ENCODE measurements around the gene CLSTN3.
A peak's percentile ranks its signal among the peaks of the same experiment; 100 is the strongest.
"Not testable (repeated sequence)": the region's sequence is repeated elsewhere in the genome, so short reads cannot be mapped to it uniquely, and the experiment has no call there.

The CLSTN3 gene

DNA sequence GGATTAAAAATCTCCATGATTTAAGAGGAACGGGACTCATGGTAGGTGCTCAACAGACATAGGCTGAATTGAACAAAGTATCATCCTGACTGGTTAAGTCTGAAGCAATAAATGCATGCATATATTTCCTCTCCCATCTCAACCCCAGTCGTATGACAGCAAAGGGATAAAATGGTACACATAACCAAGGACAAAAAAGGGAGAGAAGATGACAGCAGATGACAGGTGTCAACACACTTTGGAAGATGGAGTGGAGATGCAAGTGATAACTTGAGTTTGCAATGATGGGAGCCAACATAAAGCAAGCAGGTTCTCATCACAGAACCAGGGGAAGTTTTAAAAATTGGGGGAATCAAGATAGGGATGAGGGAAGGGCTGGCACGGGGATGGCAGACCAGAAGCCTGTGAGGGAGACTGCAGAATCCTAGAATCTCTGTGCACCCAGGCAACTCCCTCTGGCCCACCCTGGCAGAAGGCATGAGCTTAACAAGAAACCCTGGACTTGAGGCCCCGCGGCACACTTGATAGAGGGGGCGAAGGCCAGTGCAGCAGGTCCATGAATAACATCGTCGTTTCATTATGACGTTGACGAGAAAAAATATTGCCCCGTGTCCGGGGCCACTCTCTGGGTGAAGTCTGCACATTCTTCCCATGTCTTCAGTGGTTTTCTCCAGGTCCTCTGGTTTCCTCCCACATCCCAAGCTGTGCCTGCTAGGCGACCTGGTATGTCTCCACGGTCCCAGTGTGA lies 26.2 kb upstream of the CLSTN3 start:
- DNase-seq (ENCODE audit: low read depth in 1 of 2, low spot score in 1 of 2) = no peak

DNA sequence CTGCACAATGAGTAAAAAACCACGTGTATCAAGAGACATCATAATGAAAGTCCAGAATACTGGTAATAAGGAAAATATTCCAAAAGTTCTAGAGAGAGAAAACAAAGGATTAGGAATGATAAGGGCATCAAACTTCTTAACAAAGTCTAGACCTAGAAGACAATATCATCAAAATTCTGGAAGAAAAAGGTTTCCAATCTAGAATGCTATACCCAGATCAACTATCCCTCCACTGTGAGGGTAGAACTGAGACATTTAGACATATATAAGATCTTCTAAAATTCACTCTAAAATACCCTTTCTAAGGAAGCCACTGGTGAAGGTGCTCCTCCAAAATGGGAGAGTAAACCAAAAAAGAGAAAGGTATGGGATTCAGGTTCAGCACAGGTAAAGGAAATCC lies 24.1 kb upstream of the CLSTN3 start:
- DNase-seq (ENCODE audit: low read depth in 1 of 2, low spot score in 1 of 2) = no peak

DNA sequence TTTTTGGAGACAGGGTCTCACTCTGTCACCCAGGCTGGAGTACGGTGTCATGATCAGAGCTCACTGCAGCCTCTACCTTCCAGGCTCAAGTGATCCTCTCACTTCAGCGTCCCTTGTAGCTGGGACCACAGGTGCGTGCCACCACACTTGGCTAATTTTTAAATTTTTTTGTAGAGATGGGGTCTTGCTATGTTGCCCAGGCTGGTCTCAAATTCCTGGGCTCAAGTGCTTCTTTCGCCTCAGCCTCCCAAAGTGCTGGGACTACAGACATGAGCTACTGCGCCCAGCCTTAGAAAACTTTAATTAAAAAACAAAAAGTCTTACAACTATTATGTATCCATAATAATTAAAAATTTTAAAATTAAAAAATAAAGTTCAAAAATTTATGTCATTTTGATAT lies 23.0 kb upstream of the CLSTN3 start:
- not testable (repeated sequence) for DNase-seq (ENCODE audit: low read depth in 1 of 2, low spot score in 1 of 2)

DNA sequence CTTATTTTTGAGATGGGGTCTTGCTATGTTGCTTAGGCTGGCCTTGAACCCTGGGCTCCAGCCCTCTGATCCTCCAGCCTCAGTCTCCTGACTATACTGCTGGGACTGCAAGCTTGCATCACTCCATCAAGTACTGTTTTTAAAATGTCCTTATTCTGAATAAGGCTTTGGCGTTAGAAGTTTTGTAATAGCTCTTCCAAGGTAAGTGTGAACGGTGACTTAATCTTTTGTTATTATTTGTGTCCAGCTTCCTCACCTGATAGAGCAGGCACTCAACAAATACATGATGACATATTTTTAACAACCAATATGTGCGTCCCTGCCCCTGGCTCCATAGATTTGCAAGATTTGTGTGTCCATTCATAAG lies 22.6 kb upstream of the CLSTN3 start:
- no peak for DNase-seq (ENCODE audit: low read depth in 1 of 2, low spot score in 1 of 2)

DNA sequence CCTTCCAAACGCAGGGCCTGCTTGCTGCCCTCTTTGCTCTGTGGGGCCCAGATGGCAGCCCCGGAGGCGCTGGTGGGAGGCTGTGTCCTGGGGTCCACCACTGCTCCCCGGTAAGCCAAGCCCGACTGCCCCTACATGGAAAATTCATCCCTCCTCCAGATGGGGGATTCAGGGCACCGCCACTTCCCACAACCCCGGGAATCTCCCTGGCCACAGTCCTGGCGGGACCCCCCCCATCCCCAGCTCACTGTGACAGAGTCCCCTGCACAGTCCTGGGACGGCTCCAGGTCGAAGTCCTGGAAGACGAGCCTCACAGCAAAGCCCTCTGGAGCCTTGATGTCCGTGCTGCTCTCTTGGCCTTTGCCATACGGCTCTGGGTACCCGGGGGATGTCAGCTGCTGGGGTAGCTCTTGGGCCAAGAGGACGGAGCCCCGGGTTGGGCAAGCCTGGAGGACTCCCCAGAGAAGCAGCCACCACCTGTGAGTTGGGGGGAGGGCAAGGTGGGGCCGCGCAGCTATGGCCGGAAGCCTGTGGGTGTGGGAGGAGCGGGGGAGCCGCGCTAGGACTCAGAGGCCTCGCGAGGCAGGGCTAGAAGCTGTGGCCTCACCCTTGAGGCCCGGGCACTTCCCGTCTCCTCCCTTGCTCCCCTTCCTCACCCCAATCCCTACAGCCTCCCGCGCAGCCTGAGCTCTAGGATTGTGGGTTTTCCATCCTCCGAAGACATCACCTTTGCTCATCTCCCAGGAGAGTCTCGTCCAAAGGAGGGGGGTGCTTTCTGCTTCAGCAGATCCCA lies 22.0 kb upstream of the CLSTN3 start:
- peak; percentile 43 to 49 for DNase-seq (ENCODE audit: low read depth in 1 of 2, low spot score in 1 of 2)

DNA sequence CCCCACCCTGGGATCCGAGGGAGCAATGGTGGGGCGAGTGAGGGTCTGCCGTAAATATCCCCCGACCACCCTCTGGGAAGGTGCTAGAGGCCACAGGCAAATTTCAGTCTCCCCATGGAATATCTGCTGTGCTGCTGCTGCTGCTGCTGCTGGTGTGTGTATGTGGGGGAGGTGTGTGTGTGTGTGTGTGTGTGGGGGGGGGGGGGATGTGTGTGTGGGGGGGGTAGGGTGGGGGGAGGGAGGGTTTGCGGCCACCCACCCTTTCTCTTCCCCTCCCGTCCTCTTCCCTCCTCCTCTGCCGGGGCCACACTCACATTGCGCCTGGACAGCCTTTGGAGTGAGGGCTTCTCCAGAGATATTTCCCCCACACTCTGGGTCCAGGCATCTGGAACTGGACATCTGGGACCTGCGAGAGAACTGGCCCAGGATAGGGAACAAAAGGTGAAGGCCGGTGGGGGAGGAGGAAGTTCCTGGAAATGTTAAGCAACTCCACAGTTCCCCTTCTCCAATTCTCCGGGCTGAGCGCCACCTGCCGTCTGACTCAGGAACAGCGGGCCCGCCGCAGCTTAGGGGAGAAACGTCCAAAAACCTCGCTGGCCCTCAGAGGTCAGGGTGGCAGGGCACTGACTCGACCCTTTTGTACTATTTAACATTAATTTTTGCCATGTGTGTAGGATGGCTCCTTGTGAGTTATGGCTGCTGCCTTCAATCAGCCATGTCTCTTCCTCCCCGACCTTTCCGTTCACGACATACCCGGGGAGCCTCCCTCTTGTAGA lies 21.2 kb upstream of the CLSTN3 start, which contains the start of gene C1RL:
TSS of gene C1RL (minus strand) at position 419 of the 776 bp plus-strand sequence. CDS start at position 385, 34 bp downstream.
- peak; percentile 79 to 80 for DNase-seq (ENCODE audit: low read depth in 1 of 2, low spot score in 1 of 2)

DNA sequence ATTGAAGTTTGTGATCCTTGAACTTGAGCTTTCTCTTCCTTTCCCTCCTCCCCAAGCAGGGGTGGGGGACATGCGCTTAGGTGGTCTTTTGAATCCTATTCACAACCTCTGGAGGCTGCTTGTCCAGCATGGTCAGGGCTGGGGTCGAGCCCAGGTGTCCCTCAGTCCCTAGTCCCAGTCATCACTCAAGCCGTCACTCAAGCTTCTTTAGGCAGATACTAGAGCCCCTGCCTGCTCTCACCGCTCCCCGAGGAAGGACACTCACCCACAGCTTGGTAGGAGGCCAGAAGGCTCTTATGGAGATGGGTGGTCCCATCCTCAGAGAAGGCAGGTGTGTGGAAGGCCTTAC lies 20.6 kb upstream of the CLSTN3 start:
- DNase-seq (ENCODE audit: low read depth in 1 of 2, low spot score in 1 of 2) = no peak

DNA sequence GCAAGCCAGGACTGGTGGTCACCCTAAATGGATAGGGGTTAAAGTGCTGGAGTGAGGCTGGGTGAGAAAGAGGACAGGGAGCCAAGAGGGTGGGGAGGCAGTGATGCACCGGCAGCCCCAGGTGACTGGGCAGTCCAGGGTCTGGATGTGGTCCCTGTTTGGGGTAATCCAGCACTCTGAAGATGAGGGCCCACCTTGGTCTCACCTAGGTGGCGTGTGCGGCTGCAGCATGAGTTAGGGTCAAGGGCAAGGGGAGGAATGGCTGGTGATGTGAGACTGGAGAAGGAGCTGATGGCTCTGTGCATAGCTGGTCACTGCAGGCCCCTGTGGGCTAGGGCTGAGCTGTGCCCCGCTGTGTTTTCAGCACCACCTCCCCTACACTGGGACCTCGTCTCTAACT lies 19.5 kb upstream of the CLSTN3 start:
- DNase-seq (ENCODE audit: low read depth in 1 of 2, low spot score in 1 of 2) = no peak

DNA sequence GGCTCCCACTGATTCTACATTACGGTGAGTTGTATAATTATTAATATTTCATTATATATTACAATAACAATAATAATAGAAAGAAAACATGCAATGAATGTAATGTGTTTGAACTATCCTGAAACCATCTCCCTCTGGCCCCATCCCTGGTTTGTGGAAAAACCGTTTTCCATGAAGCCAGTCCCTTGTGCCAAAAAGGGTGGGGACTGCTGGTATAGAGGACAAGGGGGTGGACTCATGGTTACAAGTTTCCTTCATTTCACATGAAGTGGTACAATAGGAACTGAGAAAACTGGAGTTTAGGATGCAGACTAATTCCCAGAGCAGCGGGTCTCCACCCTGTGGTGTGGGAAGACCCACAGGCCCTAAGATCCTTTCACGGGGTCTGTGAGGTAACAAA lies 18.1 kb upstream of the CLSTN3 start:
- DNase-seq (ENCODE audit: low read depth in 1 of 2, low spot score in 1 of 2) = no peak

DNA sequence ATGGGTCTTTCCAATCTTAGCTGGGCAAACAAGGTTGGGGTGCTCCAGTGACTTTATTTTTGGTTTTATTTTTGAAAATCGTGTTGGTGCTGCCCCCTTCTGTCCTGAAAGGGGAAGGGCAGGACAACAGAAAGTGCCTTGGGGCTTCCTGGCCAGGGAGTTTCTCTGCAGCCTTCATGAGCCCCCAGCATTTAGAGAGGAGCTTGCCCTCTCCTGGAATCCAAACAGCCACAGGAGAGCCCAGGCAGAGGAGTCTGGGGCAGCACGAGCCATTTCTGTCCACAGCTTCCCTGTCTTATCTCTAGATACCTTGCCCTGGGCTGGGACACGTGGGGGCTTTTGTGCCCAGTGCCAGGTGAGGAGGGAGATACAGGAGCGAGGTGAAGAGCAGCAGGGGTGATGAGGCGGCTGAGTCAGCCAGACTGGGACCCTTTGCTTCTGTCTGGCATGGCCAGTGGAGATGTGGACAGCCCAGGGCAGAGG lies 16.7 kb upstream of the CLSTN3 start:
- DNase-seq (ENCODE audit: low read depth in 1 of 2, low spot score in 1 of 2) = peak in 1 of 2 donors; percentile 35

DNA sequence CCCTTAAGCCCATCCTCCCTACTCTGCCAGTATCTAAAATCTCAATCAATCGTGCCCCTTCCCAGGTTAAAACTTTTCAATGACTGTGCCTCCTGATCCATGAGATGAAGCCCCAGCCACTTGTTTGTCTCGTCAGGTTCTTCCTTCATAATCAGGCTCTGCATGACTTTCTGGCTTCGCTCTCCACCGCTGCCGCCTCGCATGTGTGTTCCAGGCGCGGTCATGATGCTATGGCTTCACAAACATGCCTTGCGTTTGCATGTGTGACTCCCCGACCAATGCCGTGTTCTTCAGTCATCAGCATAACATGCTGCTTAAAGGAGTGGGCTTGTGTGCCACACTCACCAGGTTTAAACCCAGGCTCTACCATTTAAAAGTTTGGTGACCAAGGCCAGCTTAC lies 16.2 kb upstream of the CLSTN3 start:
- no peak for DNase-seq (ENCODE audit: low read depth in 1 of 2, low spot score in 1 of 2)

DNA sequence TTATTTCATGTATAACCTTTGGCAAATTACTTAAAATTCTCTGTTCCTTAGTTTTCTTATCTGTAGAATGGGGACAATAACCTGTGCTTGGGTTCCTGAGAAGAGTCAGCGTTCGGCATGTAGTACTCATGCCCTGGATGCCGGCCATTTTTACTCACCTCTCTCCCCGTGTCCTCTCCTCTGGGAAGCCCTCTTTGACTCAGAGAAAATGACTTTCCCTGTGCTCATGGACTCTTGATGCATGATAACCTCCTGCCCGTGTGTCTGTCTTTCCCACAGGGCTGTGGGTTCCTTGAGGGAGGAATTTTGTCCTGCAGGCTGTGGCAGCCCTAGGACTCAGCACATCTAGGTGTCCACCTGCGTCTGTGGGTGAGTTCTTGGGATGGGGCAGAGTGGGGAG lies 15.3 kb upstream of the CLSTN3 start:
- DNase-seq (ENCODE audit: low read depth in 1 of 2, low spot score in 1 of 2) = no peak

DNA sequence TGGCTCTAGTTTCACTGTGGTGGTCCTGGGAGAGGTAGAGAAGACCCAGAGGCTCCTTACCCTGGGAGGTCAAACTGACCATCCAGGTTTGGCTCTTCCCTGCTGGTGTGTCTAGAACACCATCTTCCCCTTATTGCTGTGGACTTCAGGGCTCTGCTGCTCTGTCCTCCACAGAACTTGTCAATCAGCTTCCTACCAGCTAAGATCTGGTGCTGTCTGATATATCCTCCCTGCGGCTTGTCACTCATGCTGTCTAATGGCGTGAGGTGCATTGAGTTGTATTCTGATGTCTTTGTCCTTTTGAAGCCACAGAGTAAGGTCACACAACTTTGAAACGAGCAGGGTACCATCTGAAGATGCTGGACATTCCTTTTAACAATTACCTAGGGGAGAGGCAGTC lies 14.0 kb upstream of the CLSTN3 start:
- DNase-seq (ENCODE audit: low read depth in 1 of 2, low spot score in 1 of 2) = no peak

DNA sequence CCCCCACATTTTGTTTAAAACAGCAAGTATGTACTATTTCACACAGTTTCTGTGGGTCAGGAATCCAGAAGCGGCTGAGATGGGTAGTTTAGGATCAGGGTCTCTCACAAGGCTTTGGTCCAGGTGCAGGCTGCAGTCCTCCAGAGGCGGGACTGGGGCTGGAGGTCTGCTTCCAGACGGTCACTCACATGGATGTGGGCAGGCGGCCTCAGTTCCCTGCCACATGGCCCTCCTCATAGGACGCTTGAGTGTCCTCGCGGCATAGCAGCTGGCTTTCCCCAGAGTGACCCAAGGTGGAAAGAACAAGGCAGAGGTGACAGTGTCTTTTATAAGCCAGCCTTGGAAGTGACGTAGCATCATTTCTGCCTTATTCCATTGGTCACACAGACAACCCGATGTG lies 13.3 kb upstream of the CLSTN3 start:
- DNase-seq (ENCODE audit: low read depth in 1 of 2, low spot score in 1 of 2) = no peak

DNA sequence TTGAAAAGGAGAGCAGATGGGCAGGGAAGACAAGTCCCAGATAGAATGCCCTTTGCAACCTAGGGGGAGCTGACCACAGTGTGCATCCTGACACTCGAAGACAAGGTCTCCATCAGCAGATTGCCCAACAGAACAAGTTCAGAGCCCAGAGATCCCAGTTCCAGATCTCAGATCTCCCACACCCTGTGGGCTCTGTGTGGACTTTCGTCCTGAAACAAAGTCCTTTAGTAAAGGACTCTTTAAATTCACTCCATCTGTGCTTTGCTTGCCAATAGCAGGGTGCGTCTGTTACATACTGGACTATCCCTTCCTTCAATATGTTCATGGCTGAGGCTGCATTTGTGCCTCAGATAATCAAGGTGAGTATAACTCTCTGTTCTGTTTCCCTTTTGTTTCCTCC lies 12.5 kb upstream of the CLSTN3 start:
- no peak for DNase-seq (ENCODE audit: low read depth in 1 of 2, low spot score in 1 of 2)

DNA sequence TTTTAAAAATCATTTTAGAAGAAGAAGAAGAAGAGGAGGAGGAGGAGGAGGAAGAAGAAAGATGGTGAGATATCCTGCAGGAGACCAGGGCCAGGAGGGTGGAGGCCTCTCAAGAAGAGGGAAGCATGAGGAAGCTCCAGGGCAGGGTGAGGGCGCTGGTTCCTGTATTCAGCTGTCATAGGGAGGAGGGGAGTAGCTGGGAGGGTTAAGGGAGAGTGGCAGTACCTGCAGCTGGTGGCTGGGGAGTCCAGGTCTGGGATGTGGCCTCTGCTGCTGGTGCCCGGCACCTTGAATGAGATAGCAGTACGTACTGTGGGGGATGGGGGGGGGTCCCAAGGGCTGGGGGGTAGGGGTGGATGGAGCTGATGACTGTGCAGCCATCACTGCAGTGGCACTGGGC lies 11.3 kb upstream of the CLSTN3 start:
- DNase-seq (ENCODE audit: low read depth in 1 of 2, low spot score in 1 of 2) = no peak

DNA sequence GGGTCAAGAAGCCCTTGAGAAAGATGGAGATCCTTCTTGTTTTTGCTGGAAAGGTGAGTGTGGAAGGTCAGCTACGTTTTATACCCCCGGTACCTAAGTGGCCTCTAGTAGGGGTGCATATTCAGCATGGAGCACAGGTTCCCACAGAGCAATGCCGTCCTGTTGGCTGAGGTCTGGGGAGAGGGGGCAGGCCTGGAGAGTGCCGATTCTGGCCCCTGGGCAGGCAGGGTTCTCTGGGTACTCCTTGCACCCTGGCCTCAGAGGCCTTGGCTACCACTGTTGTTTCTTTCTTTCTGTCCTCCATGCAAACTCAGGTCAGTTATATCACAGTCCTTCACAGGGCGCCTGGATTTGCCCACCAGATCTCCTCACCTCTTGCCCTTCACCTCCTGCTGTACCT lies 10.0 kb upstream of the CLSTN3 start:
- no peak for DNase-seq (ENCODE audit: low read depth in 1 of 2, low spot score in 1 of 2)

DNA sequence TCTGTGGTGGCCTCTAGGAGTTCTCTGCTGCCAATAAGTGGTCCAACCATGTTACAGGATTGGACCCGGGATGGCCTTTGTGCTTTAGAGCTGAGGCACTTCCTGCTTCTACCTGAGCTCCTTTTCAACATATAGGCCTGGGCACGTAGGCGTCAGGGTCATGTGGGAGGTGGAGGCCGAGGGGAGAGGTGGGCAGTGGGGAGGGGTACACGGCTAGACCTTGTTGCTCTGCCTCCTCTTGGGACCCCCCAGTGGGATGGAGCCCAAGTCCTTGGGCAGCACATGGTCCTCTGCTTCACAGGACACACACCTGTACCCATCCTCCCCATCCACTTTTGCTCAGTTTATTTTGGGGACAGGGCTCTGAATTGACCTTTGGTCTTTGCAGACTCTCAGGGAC lies 8.8 kb upstream of the CLSTN3 start:
- DNase-seq (ENCODE audit: low read depth in 1 of 2, low spot score in 1 of 2) = no peak

DNA sequence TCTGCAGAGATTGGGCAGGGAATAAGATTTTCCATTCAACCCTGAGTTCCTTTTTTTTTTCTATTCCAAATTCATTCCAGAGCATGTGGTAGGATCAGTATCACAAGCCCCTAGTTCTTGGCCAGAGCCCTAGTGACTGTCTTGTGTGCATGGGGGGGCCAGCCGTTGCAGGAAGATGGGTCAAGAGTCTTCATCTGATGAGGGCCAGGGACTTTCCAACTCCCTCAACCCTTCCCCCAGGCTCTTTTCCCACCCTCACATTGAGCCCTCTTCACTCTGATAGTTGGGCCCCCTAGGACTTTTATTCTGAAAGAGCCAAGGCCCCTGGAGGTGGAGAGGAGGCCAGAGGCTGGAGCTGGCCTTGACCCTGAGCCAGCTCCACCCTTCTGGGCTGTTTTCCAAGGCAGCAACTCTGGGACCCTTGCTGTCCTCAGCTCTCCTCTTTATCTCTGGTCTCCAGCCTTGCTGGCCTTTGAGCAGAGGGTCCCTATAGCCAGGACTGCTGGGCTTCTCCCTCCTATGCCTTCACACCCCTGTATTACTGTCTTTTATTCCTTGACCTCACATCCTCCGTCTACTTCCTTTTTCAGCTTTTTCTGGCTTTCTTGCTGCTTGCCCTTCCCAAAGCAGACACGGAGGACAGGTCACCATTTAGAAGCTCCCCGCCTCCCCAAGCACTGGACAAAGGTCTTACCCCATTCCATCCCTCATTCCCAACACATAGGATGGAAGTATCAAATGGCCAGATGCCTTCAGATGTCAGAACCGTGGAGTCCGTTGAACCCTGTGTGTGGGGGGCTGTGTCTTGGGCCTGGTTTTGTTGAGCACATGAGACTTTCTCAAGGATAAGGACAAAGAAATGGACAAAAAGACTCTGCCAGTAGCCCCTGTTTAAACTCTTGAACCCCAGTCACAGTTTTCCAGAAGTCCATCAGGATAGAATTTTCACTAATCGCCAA lies 7.1 kb upstream of the CLSTN3 start:
- DNase-seq (ENCODE audit: low read depth in 1 of 2, low spot score in 1 of 2) = no peak

DNA sequence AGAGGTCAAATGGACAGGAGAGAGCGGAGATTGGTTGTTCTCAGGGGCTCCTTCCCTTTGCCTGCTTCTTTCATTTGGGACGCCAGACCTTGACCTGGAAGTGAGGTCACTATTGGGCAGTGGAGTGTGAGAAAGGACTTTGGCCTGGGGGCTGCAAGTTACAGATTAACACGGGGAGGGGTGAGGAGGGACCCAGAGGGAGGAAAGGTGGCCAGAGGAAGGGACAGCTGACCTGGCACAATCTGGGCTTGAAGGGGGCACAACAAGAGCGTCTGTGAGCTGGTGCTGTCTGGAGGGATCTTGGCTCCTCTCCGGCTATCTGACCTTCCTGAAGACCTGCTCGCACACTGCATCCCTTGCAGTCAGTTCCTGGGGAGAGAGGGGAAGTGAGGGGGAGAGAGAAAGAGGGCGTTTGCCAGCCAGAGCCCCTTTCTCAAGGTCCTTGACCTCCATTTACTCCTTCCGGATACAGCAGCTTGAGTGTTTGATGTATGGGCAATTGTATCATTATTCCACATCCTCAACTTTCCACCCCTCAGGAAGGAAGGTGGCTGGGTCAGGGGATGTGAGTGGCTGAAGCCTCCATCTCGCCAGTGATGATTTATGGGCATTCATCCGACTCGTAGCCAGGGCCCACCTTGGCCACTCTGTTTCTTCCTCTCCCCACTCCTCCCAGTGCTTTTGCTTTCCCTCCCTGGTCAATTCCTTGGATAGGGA lies 6.2 kb upstream of the CLSTN3 start:
- DNase-seq (ENCODE audit: low read depth in 1 of 2, low spot score in 1 of 2) = no peak
